Putamen (tissue), 1 donor: ENCODE results near the gene ILKAP.

Experiments used
- DNase-seq: peaks from one replicate; pipeline ENCODE4 v3.0.0-alpha.2; 2016; ENCODE audit warnings: low spot score

Gene ILKAP

DNA sequence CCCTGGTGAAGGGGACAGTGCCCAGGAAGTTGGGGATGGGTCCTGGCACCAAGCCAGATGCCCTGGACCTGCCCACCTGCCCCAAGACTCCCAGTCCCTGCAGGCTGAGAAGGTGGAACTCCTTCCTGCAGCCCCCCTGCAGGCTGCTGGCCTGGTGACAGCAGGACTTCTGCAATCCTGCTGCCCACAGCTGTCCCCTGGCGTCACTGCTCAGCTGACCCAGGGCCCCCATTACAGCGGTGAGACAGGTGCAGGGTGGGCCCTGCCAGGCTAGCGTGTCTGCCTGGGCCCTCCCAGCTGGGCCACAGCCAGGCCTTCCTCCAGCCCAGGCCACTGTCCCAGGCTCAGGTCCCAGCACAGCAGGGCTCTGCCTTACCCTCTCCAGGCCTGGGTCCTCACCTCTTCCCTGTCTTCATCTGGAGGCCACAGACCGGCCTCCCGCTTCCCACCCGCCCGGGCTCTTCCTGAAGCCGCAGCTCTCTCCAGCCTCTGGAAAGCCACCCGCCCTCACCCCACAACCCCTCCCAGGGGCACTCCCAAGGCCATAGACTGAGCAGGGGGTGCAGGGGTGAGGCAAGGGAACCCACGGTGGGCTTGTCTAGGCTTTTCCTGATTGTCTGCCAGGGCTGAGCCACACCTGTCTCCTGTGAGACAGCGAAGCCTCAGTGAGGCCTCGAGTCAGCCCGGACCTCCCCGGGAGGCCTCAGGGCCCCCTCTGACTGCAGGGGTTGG is 53.5 kb downstream of the ILKAP start:
- DNase-seq = no peak

DNA sequence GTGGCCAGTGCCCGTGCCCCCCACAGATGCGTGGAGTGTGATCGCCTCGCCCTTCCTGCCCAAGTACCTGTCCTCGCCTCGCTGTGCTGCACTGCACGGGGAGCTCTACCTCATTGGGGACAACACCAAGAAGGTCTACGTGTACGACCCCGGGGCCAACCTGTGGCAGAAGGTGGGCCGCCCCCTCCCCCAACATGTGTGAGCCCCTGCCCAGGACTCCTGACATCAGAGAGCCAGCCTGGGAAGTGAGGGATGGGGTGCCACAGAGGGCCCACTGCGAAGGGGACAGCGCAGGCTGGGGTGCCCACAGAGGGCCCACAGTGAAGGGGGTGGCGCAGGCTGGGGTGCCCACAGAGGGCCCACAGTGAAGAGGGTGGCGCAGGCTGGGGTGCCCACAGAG is 54.5 kb downstream of the ILKAP start:
- DNase-seq = no peak

DNA sequence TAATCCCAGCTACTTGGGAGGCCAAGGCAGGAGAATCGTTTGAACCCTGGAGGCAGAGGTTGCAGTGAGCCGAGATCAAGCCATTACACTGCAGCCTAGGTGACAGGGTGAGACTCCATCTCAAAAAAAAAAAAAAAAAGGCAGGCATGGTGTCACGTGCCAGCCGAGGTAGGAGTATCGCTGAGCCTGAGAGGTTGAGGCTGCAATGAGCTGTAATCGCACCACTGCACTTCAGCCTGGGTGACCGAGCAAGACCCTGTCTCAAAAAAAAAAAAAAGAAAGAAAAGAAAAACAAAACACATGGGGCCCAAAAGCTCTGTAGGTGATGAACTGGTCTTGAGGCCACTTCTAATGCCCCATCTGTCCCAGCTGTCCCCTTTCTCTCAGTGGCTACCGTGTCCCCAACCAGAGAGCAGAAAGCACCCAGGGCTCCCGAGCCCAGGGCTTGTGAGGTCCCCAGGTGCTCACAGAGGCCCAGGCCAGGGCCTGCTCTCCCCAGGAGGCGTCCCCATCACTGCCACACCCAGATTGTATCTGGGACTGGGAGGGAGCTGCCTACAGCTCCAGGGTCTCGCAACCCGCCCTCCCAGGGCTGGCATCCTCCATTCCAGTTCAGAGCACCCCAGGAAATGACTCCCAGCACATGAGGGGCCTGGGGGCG is 56.5 kb downstream of the ILKAP start:
- DNase-seq = no peak

DNA sequence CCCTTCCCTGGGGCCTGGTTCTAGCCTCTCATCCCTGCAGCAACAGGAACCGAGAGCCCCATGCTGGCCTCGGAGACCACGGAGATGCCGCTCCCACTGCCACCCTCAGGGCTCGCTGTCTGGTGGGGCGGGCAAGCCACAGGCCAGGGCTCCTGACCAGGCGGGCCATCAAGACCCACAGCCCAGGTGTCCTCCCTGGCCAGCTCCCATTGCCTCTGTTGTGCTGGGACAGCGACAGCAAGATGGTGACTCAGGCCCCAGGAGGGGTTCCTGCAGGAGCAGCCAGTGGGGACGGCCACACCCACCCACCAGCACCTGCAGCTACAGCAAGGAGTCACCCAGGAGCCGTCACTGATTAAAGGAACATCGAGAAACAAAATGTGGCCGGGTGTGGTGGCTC is 57.6 kb downstream of the ILKAP start:
- DNase-seq = no peak

DNA sequence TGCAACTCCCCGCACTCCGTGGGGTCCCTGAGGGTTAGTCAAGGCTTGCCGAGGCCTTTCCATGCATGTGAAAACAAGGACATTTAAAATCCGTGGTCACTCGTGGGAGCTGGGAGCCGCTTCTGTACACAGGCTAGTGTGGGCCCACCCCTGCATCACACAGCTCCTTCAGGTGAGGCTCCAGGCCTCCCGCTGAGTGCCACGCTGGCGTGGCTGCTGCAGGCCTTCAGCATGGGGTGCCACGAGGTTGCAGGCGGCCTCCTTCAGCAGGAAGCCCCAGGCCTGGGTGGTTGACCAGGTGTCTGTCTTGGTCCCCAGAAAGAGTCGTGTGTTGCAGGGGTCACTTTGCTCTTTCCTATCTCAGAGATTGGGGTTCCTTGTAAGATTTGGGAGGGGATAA is 58.4 kb downstream of the ILKAP start:
- DNase-seq = no peak

DNA sequence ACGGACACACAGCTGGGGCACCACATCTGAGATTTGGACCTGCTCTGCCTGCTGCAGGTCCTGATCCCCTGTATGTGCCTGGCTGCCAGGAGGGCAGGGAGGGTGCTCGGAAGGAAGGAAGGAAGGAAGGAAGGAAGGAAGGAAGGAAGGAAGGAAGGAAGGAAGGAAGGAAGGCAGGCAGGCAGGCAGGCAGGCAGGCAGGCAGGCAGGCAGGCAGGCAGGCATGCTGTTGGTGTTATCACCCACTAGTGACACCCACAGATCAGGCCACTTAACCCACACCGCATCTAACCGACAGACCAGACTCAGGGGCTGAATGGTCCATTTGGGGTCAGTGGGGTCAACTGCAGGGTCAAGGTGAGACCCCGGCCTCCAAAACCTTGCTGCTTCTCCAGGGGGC is 59.2 kb downstream of the ILKAP start:
- no peak for DNase-seq

DNA sequence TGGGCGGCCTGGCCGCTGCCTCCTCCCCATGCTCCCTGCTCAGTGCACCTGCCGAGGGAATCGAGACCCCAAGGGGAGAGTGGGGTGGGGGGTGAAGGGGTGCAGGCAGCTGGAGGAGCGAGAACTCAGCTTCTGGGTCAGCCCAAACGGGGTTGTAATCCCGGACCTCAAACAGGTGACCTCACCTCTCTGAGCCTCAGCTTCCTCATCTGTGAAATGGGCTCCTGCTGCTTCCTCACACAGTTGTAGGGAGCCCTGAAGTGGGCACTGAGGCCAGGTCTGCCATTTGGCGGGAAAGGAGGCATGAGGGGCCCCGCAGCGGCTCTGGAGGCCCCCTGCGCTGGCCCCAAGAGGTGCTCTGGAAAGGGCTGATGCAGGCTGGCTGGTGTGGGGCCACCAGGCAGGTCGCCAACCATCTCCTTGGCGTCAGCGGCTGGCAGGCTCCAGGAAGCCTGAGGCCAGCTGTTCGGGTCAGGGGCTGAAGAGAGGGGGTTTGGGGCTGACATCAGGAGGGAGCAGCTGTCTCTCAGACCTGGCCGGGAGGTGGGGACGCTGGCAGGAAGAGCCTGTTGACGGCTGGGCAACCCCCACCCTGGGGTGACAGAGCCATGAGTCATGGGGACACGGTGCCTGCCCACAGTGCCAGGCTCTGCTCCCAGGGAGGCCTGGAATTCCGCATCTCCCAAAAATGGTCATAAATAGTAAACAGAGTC is 60.1 kb downstream of the ILKAP start:
- DNase-seq = no peak

DNA sequence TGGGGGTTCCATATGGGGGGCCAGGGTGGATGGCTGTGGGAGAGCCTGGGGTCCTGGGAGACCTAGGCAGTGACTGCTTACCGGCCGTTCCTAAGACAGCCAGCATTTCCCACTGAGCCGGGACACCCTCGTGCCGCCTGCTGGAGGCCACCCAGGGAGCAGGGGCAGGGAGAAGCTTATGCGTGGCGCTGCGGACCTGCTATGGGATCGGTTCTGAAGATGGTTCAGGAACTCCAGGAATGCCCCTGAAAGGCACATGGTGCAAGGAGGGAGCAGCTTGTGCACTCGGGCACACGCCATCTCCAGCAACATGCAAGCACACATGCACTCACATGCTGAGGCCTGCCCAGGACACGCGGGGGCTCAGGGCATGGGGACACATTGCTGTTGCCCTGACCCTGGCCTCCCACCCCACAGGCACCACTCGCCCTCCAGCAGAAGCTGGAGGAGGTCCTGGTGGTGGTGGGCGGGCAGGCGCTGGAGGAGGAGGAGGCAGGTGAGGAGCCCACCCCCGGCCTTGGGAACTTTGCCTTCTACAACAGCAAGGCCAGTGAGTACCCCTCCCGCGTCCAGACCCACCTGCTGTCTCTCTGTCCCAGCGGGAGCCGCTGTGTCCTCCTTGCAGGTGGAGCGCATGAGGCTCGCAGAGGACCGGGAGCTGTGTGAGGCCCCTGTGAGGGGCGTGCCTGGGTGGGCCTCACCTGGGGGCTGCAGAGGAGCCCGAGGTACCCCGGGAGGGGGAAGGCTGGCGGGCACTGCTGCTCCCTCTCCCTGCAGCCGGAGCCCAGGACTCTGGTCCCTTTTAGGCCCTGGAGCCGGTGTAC is 60.9 kb downstream of the ILKAP start:
- no peak for DNase-seq

DNA sequence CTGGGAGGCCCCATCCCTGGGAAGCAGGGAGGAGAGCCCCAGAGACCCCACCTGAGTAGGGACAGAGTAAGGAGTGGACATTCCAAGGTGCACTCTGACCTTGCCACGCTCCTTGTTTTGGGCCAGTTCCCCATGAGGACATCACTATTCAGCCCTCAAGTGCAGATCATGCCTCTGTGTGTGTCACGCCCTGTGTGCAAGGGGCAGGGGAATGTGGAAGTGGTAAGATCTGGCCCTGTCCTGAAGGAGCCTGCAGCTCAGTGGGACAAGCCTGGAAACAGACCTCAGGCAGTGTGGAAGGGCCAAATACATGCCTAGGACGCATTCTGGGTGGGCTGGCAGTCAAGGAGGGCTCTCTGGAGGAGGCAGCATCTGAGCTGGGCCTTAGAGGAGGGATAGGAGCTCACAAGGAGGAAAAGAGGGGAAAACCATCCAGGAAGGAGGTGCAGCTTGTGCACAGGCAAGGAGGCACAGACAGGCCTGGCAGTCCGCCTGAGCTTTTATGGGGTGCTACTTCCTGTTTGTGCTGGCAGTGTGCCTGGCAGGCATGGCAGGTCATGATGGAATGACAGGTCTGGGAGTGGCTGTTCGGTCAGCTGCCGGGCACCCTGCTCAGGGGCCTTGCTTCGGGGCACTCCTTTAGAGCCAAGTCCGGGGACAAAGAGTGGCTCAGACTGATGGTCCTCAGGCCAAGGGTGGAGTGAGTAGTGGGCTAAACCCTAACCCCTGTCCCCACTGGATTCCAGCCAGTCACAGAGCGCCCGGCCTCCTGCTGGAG is 61.8 kb downstream of the ILKAP start:
- DNase-seq = no peak

DNA sequence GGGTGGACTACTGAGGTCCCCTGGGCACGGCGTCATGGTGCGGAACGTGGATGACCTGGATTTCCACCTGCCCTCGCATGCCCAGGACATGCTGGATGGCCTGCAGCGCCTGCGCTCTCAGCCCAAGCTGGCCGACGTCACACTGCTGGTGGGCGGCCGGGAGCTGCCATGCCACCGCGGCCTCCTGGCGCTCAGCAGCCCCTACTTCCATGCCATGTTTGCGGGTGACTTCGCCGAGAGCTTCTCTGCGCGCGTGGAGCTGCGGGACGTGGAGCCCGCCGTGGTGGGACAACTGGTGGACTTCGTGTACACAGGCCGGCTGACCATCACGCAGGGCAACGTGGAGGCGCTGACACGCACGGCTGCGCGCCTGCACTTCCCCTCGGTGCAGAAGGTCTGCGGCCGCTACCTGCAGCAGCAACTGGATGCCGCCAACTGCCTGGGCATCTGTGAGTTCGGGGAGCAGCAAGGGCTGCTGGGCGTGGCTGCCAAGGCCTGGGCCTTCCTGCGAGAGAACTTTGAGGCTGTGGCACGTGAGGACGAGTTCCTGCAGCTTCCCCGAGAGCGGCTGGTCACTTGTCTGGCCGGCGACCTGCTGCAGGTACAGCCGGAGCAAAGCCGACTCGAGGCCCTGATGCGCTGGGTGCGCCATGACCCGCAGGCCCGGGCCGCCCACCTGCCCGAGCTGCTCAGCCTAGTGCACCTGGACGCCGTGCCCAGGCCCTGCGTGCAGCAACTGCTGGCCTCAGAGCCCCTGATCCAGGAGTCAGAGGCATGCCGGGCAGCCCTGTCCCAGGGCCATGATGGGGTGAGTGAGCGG is 62.6 kb downstream of the ILKAP start:
- DNase-seq = no peak

DNA sequence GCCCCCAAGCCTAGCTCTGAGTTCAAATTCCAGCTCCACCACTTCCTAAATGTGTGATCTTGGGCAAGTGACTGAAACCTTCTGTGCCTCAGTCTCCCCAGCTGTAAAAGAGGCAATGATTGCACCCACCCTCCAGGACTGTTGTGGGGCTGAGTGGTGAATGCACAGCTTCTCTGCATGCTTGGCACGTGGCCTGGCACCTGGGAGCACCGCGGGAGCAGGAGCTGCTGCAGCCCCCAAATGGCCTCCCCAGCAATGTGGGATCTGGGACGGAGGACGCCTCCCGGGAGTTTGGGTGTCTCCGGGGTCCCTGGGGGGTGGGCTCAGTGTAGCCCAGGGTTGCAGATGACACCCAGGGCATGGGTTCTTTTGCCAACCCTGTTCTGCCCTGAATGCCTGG is 63.5 kb downstream of the ILKAP start:
- DNase-seq = no peak

DNA sequence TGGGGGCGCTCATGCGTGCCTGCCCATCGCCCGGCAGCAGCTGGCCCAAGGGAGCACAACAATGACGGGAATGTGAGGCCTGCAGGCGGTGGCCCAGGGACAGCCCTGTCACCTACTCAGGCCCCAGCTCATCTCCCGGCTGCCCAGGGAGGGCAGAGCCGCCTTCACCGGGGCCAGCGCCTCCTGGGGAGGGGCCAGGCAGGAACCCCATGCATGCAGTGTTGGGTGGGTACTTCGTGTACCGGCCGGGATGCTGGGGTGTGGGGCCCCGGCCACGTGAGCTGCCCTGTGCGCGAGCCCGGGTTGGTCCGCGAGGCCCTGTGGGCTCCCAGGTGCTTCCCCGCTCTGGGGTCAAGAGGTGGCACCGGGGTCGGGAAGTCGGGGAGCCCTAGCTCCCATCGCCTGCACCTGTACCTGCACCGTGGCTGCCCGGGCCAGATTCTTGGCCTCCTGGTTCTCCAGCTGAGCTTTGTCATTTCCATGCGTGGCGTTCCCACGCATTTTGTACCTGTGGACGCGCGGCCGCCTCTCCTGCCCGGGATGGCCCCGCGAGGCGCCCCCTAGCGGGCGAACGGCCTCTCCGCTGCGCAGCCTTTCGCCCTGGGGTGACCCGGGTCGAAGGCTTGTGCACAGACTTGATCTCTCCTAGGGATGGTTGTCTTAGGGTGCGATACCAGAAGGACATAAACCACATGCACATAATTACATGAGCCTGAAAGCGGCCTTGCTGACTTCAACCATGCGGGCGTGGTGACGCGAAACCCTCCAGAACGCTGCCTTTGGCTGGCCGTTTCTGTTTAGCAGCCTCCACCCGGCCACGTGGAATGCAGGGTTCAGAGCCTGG is 64.1 kb downstream of the ILKAP start:
- no peak for DNase-seq

DNA sequence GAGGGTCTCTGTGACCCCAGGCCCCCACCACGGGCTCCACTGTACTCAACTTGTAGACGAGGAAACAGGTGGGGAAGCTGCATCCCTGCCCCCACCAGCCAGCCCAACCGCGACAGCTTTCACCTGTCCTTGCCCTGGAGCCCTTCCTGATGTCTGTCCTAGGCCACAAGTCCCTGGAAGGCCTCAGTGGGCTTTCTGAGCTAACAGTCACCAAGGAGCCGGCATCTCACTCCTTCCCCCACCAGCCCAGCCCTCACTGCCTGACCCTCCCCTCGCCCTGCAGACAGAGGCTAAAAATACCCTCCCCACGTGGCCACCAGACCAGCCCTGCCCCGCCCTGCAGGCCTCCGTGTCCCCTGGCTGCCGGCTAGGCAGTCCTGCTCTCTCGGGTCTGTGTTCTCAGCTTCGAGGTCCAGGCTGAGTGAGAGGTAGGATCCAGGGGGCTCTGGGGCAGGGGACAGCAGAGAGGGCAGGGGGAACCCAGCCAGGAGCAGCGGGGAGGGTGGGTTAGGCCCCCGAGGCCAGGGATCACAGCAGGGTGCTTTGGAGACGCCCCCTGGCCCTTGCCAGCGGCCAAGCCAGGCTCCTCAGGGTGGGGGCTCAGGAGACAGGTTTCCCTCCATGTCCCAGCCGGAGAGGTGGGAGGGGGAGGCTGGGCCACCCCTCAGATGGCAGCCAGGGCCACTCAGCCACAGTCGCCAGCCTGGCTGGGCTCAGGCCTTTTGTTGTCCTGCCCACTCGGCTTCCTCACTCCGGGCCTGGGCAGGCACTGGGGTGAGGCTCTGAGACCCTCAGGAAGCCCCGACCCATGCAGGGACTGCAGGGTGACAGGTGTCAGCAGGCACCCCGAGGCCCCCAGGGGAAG is 64.9 kb downstream of the ILKAP start, which contains the start of gene KLHL30:
Gene KLHL30, plus strand, starts transcription at position 338 of the 865 bp plus-strand sequence. CDS start 2,087 bp downstream, outside the sequence.
- no peak for DNase-seq

DNA sequence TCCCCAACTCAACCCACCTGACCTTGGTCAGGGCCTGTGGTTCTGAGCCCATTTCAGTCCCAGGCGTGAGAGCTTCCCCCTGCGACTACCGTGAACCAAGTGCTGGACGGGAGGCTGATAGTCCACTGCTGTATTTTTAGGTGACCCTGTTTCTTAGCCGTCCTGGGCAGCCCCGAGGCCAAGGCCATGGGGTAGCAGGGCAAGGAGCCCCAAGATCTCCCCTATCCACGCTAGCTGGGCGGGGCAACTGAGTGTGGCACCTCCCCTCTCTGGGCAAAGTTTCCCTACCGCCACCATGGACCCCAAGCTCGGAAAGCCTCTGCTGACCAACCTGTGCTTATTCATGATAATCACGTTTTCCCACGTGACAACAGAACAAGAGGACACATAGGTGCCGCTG is 65.6 kb downstream of the ILKAP start:
- DNase-seq = no peak

DNA sequence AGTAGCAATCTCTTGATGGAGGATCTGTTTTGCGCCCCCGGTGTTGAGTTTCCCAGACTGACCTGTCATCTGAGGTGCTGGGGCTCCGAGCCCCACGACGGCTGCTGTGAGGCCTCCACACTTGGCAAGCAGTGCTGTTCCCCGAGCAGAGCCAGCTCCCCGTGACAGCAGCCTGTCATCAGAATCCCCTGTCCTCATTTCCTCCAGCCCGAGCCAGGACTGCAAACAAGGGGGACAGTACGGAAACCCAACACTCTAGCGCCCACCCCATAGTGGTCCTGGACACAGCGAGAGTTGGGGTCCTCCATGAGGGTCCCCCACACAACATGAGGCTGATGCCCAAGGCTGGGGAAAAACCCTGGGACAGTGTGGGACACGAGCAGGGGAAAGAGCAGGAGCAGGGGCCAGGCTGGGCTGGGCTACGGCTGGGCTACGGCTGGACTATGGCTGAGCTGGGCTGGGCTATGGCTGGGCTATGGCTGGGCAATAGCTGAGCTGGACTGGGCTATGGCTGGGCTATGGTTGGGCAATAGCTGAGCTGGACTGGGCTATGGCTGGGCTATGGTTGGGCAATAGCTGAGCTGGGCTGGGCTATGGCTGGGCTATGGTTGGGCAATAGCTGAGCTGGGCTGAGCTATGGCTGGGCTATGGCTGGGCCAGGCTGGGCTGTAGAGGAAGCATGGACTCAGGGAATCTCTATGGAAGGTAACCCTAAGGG is 66.5 kb downstream of the ILKAP start:
- no peak for DNase-seq

DNA sequence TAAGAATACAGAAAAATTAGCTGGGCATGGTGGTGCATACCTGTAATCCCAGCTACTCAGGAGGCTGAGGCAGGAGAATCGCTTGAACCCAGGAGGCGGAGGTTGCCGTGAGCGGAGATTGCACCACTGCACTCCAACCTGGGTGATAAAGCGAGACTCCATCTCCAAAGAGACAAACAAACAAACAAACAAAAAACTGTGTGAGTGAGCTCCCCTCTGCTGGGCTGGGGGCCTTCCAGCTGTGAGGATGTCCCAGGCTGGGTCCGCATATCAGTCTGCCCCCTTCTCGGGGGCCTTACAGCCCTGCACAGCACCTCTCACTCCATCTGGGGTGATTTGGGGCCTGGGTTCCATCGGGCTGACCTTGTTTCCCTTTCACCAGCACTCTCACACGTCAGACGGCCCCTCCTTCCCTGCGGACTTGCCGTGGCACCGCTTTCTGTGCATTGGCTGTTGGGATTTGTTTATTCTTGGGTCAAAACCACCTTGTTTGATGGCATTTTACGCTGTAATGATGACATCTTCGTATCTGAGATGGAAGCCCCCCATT is 67.8 kb downstream of the ILKAP start:
- DNase-seq = no peak

DNA sequence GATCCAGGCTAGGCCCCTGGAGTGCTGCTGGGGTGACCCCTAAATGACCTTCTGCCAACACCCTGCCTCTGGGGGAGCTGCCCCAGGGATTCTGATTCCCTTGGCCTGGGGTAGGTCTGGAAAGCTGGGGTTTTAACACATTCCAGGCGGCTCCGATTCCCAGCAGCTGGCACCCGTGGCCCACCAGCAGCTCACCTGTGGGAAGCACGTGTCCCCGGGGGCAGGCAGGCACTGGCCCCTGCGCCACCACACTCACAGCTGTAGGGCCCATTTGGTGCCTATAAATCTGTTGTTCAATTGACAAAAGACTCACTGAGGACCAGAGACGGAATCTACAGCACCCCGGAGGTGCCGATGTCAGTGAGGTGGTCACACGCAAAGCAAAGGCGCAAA is 69.1 kb downstream of the ILKAP start:
- DNase-seq = no peak
